ENCODE results near the gene NTSR1. TPM values are rescaled to one million over a fixed set of nuclear protein-coding genes. Genes with fewer than 3 reads are reported as not detected.
A peak's percentile ranks its signal among the peaks of the same experiment; 100 is the strongest.

The NTSR1 gene
- total and polyA plus RNA-seq, 2 of the 13 experiments (the other 11 are each of a cell fraction or from before 2014, with no cell fraction given) = 0.09 to 0.12 TPM

DNA sequence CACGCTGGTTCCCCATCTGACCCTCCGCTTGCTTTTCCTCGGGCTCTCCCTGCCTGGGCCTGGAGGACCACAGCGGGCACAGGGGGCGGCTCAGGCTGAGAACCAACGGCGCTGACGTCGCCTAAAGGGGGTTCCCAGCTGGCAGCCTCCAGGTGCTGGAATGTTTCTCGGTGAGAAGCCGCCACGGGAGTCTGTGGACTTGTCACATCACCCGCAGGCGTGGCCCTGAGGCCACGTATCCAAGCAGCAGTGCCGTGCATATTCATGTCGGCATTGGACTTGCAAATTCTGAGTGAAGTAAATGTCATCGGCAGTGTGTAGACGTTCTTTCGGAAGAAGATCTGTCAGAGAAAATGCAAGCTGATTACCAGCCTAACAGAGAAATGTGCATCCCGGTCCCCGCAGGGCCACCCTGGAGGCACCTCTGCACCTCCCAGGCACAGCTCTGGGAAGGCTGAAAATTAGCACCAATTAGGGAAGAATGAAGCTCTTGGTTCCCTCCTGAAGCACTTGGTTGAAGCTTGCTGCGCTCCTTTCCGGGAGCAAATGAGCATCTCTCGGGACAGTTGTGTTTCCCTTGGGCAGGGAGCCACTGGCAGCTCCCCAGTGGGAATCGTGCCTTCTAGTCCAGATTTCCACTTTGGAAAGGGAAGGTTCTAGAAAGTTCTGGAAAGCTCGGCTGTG is 24.3 kb downstream of the NTSR1 start:
- H3K4me3 ChIP-seq (replicated peaks in 1 of 3; ENCODE audit: insufficient read depth in 1 of 3, low read depth in 2 of 3, low read length in 3 of 3) = no peak overlapping the region
- in situ Hi-C loops (cut with HindIII; ENCODE audit: extremely low pct_ligation_motif_present, low pct_unique_long_range_greater_than_20kb) = no loop called here
- no TSS peak for BruUV-seq (replicated peaks)
- H3K27ac ChIP-seq (ENCODE audit: extremely low read length, insufficient read depth, low read length) = no peak overlapping the region
- no peak overlapping the region for H3K4me2 ChIP-seq (ENCODE audit: low read depth, low read length)
- FAIRE-seq = no peak
- intact Hi-C loops (cut with micrococcal nuclease; ENCODE audit: unreplicated experiment) = no loop called here
- no peaks in the 10 kb centered on the region for H3K9me3 ChIP-seq (ENCODE audit: low read length)
- POLR2A ChIA-PET = no interaction called here
- ATAC-seq = no peak
- DNase-seq (ENCODE audit: low spot score) = no peak
- 22% methylated on average over 27 of the region's 27 CpGs for WGBS (ENCODE audit: low lambda C conversion rate)
- no peak overlapping the region for H3K9ac ChIP-seq (ENCODE audit: insufficient read depth, low read depth, low read length)
- TF ChIP-seq PTBP1 (IDR thresholded peaks at IDR 0.05; ENCODE audit: low read depth, low read length, poor library complexity, severe bottlenecking) = no peak
- 0 out of 2 replicates have a peak, but pooled peaks have one; percentile 63 for TF ChIP-seq EZH2 (conservative IDR thresholded peaks at IDR 0.05; ENCODE audit: low read depth, low read length)
- TF ChIP-seq ZNF549 (CRISPR knock-in tag; IDR thresholded peaks at IDR 0.05) = no peak
- CTCF ChIA-PET (ENCODE audit: low intra/inter-chr PET ratio, low total read pairs) = no interaction called here
- no peaks in the 10 kb centered on the region for H3K36me3 ChIP-seq (replicated peaks in 1 of 2; ENCODE audit: control insufficient read depth in 1 of 2, insufficient read depth in 2 of 2, low read length in 2 of 2)
- no peaks in the 10 kb centered on the region for H3K79me2 ChIP-seq (ENCODE audit: insufficient read depth, low read length)
- no peak overlapping the region for H2AFZ ChIP-seq (ENCODE audit: low read length)
- H3K4me1 ChIP-seq (ENCODE audit: insufficient read depth, low read length) = no peaks in the 10 kb centered on the region
- H3K27me3 ChIP-seq (ENCODE audit: control insufficient read depth in 1 of 2, insufficient read depth in 2 of 2, low read length in 2 of 2) = peaks cover 49 to 93% of the 10 kb centered on the region in 2 experiments
- H4K20me1 ChIP-seq (ENCODE audit: insufficient read depth, low read length) = 0 out of 2 replicates have a peak, but pooled peaks cover 2% of the 10 kb centered on the region

- intact Hi-C loops (cut with micrococcal nuclease; ENCODE audit: unreplicated experiment) = no loop called here
- DNase-seq (ENCODE audit: low spot score) (no peak), ATAC-seq (no peak), FAIRE-seq (no peak)
- ChIA-PET POLR2A (no interaction called here), CTCF (ENCODE audit: low intra/inter-chr PET ratio, low total read pairs) (no interaction called here)
- no TSS peak for BruUV-seq (replicated peaks)
- no peak overlapping the region for H3K4me2 ChIP-seq (ENCODE audit: low read depth, low read length)
- H3K9ac ChIP-seq (ENCODE audit: insufficient read depth, low read depth, low read length) = no peak overlapping the region
- H4K20me1 ChIP-seq (ENCODE audit: insufficient read depth, low read length) = 0 out of 2 replicates have a peak, but pooled peaks cover under 1% of the 10 kb centered on the region
- peaks cover 48 to 93% of the 10 kb centered on the region in 2 experiments for H3K27me3 ChIP-seq (ENCODE audit: control insufficient read depth in 1 of 2, insufficient read depth in 2 of 2, low read length in 2 of 2)
- no peak overlapping the region for H3K4me3 ChIP-seq (replicated peaks in 1 of 3; ENCODE audit: insufficient read depth in 1 of 3, low read depth in 2 of 3, low read length in 3 of 3)
- no peaks in the 10 kb centered on the region for H3K4me1 ChIP-seq (ENCODE audit: insufficient read depth, low read length)
- H3K79me2 ChIP-seq (ENCODE audit: insufficient read depth, low read length) = no peaks in the 10 kb centered on the region
- in situ Hi-C loops (cut with HindIII; ENCODE audit: extremely low pct_ligation_motif_present, low pct_unique_long_range_greater_than_20kb) = no loop called here
- no peak overlapping the region for H2AFZ ChIP-seq (ENCODE audit: low read length)
- no peaks in the 10 kb centered on the region for H3K9me3 ChIP-seq (ENCODE audit: low read length)
- no peak overlapping the region for H3K27ac ChIP-seq (ENCODE audit: extremely low read length, insufficient read depth, low read length)
- no peaks in the 10 kb centered on the region for H3K36me3 ChIP-seq (replicated peaks in 1 of 2; ENCODE audit: control insufficient read depth in 1 of 2, insufficient read depth in 2 of 2, low read length in 2 of 2)
- TF ChIP-seq ZFP36 (IDR thresholded peaks at IDR 0.05; ENCODE audit: borderline replicate concordance, low read depth, low read length, partially characterized antibody) = no peak
- no peak for TF ChIP-seq IKZF5 (CRISPR knock-in tag; IDR thresholded peaks at IDR 0.05)
- TF ChIP-seq ZKSCAN1 (IDR thresholded peaks at IDR 0.05; ENCODE audit: low read length) = no peak
- TF ChIP-seq, protein P1, sequence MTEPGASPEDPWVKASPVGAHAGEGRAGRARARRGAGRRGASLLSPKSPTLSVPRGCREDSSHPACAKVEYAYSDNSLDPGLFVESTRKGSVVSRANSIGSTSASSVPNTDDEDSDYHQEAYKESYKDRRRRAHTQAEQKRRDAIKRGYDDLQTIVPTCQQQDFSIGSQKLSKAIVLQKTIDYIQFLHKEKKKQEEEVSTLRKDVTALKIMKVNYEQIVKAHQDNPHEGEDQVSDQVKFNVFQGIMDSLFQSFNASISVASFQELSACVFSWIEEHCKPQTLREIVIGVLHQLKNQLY (CRISPR knock-in tag; IDR thresholded peaks at IDR 0.05) = no peak
- TF ChIP-seq SAP130 (CRISPR knock-in tag; IDR thresholded peaks at IDR 0.05; ENCODE audit: low read depth) = no peak
- TF ChIP-seq SUZ12 (IDR thresholded peaks at IDR 0.05; ENCODE audit: low read depth, low read length) = no peak
- no peak for TF ChIP-seq PAXIP1 (CRISPR knock-in tag; conservative IDR thresholded peaks at IDR 0.05)
- TF ChIP-seq ETV5 (CRISPR knock-in tag; IDR thresholded peaks at IDR 0.05; ENCODE audit: borderline replicate concordance) = no peak
- TF ChIP-seq ZUFSP (CRISPR knock-in tag; IDR thresholded peaks at IDR 0.05; ENCODE audit: borderline replicate concordance) = no peak
Measured at GRCh38 chr20:62733526-62733842, 24.8 kb downstream of the NTSR1 start.
